HAP-1 (cell line): ENCODE data around the gene MAP2K1.
A peak's percentile ranks its signal among the peaks of the same experiment; 100 is the strongest.
"Not testable (repeated sequence)": the region's sequence is repeated elsewhere in the genome, so short reads cannot be mapped to it uniquely, and the experiment has no call there.

Experiments
- DNase-seq, 2 experiments: peaks; one replicate each; pipeline ENCODE4 v3.0.0-alpha.2; 2016 to 2020; ENCODE audit warnings: low spot score in 2 of 2
- H3K27me3 ChIP-seq: fragments of 250-450 bp; sonication (Bioruptor Pico); 2 replicates; pipeline ENCODE4 v1.5.1; 2020; ENCODE audit warnings: low read depth, mild to moderate bottlenecking, moderate library complexity
- H3K36me3 ChIP-seq: fragments of 250-450 bp; sonication (Bioruptor Pico); replicated peaks from 2 replicates; pipeline ENCODE4 v1.5.1; 2020; ENCODE audit warnings: mild to moderate bottlenecking
- H3K4me1 ChIP-seq: fragments of 250-450 bp; sonication (Bioruptor Pico); 2 replicates; pipeline ENCODE4 v1.5.1; 2020; ENCODE audit warnings: mild to moderate bottlenecking
- H3K4me3 ChIP-seq: fragments of 250-450 bp; sonication (Bioruptor Pico); 2 replicates; pipeline ENCODE4 v1.5.1; 2020; ENCODE audit warnings: mild to moderate bottlenecking, moderate library complexity
- H3K9me3 ChIP-seq: fragments of 250-450 bp; sonication (Bioruptor Pico); 2 replicates; pipeline ENCODE4 v1.5.1; 2020; ENCODE audit warnings: mild to moderate bottlenecking, moderate library complexity
- in situ Hi-C: fragments of 300-500 bp; cut with MboI; formaldehyde crosslinking; loops from 3 replicates; pipeline ENCODE4 v1.14.3; 2020; ENCODE audit warnings: low sequenced_read_pairs, inconsistent platforms, mixed read lengths

The MAP2K1 gene

GRCh38 chr15:66387163-66388042, 691 bp downstream of the MAP2K1 start:
- Histone ChIP-seq H3K4me1 (peaks cover 31% of the 10 kb centered on the region), H3K36me3 (peaks cover 24% of the 10 kb centered on the region), H3K4me3 (peak overlapping the region; percentile 90), H3K27me3 (no peaks in the 10 kb centered on the region), H3K9me3 (no peaks in the 10 kb centered on the region)
- peak; percentile 59 to 79 for DNase-seq
- in situ Hi-C loops = loop anchor here (5.0 kb wide), 1 partner anchor 110 kb away; the partner anchor contains the start of gene SNAPC5

GRCh38 chr15:66388043-66388363, 1.3 kb downstream of the MAP2K1 start:
- Histone ChIP-seq H3K4me1 (peaks cover 31% of the 10 kb centered on the region), H3K27me3 (no peaks in the 10 kb centered on the region), H3K4me3 (peak overlapping the region; percentile 90), H3K9me3 (no peaks in the 10 kb centered on the region), H3K36me3 (peaks cover 24% of the 10 kb centered on the region)
- DNase-seq = no peak
- in situ Hi-C loops = loop anchor here (5.0 kb wide), 1 partner anchor 109 kb away; the partner anchor contains the start of gene SNAPC5

- Histone ChIP-seq H3K36me3 (peaks cover 24% of the 10 kb centered on the region), H3K4me1 (peaks cover 30% of the 10 kb centered on the region)
- in situ Hi-C loops = loop anchor here (5.0 kb wide), 1 partner anchor 109 kb away; the partner anchor contains the start of gene SNAPC5
Observed at GRCh38 chr15:66388576-66388975, 1.9 kb downstream of the MAP2K1 start.

GRCh38 chr15:66389098-66389858, 2.6 kb downstream of the MAP2K1 start:
- no peak for DNase-seq
- Histone ChIP-seq H3K4me3 (no peak overlapping the region; the same call in 1 of the 2 replicates), H3K4me1 (peaks cover 28% of the 10 kb centered on the region), H3K27me3 (no peaks in the 10 kb centered on the region), H3K36me3 (peaks cover 28% of the 10 kb centered on the region), H3K9me3 (no peaks in the 10 kb centered on the region)
- in situ Hi-C loops = loop anchor here (5.0 kb wide), 1 partner anchor 108 kb away; the partner anchor contains the start of gene SNAPC5

More at GRCh38 chr15:66388576-66388975, 1.9 kb downstream of the MAP2K1 start:
- peak; percentile 37 to 51 for DNase-seq
- Histone ChIP-seq H3K27me3 (no peaks in the 10 kb centered on the region), H3K4me3 (peak overlapping the region; percentile 90), H3K9me3 (no peaks in the 10 kb centered on the region)

GRCh38 chr15:66389859-66390381, 3.2 kb downstream of the MAP2K1 start:
- no peak for DNase-seq
- Histone ChIP-seq H3K9me3 (no peaks in the 10 kb centered on the region), H3K4me1 (peaks cover 28% of the 10 kb centered on the region), H3K36me3 (peaks cover 28% of the 10 kb centered on the region), H3K4me3 (no peak overlapping the region), H3K27me3 (no peaks in the 10 kb centered on the region)
- in situ Hi-C loops = loop anchor here (5.0 kb wide), 1 partner anchor 107 kb away; the partner anchor contains the start of gene SNAPC5

GRCh38 chr15:66390678-66391077, 4.0 kb downstream of the MAP2K1 start:
- Histone ChIP-seq H3K27me3 (no peaks in the 10 kb centered on the region), H3K36me3 (peaks cover 28% of the 10 kb centered on the region), H3K4me1 (peaks cover 27% of the 10 kb centered on the region), H3K9me3 (no peaks in the 10 kb centered on the region), H3K4me3 (no peak overlapping the region)
- in situ Hi-C loops = no loop called here
- DNase-seq = no peak

- DNase-seq, H3K4me3 ChIP-seq, H3K27me3 ChIP-seq, H3K9me3 ChIP-seq, in situ Hi-C loops: not testable (repeated sequence)
- peaks cover 20% of the 10 kb centered on the region for H3K4me1 ChIP-seq
- peaks cover 23% of the 10 kb centered on the region for H3K36me3 ChIP-seq
Observed at GRCh38 chr15:66393037-66393436, 6.3 kb downstream of the MAP2K1 start.

- Histone ChIP-seq H3K4me3 (no peak overlapping the region), H3K36me3 (peaks cover 19% of the 10 kb centered on the region), H3K4me1 (peaks cover 10% of the 10 kb centered on the region), H3K9me3 (no peaks in the 10 kb centered on the region), H3K27me3 (no peaks in the 10 kb centered on the region)
- DNase-seq = no peak
- in situ Hi-C loops = no loop called here
Observed at GRCh38 chr15:66394472-66394871, 7.8 kb downstream of the MAP2K1 start.

GRCh38 chr15:66394915-66395314, 8.2 kb downstream of the MAP2K1 start:
- H3K4me1 ChIP-seq = peaks cover 8% of the 10 kb centered on the region
- no peak for DNase-seq
- no peaks in the 10 kb centered on the region for H3K9me3 ChIP-seq
- peaks cover 19% of the 10 kb centered on the region for H3K36me3 ChIP-seq
- H3K4me3 ChIP-seq = no peak overlapping the region
- no peaks in the 10 kb centered on the region for H3K27me3 ChIP-seq
- in situ Hi-C loops = no loop called here

- Histone ChIP-seq H3K9me3 (no peaks in the 10 kb centered on the region), H3K4me1 (no peaks in the 10 kb centered on the region), H3K27me3 (no peaks in the 10 kb centered on the region), H3K4me3 (no peak overlapping the region), H3K36me3 (peaks cover 3% of the 10 kb centered on the region)
- in situ Hi-C loops = no loop called here
- no peak for DNase-seq
Observed at GRCh38 chr15:66399276-66399675, 12.6 kb downstream of the MAP2K1 start.

GRCh38 chr15:66400351-66400774, 13.7 kb downstream of the MAP2K1 start:
- no peaks in the 10 kb centered on the region for H3K27me3 ChIP-seq
- peaks cover 3% of the 10 kb centered on the region; the same call in 1 of the 2 replicates for H3K36me3 ChIP-seq
- no peak overlapping the region for H3K4me3 ChIP-seq
- DNase-seq = no peak
- H3K9me3 ChIP-seq = no peaks in the 10 kb centered on the region
- no peaks in the 10 kb centered on the region; the same call in 1 of the 2 replicates for H3K4me1 ChIP-seq
- in situ Hi-C loops = no loop called here

GRCh38 chr15:66401130-66402021, 14.7 kb downstream of the MAP2K1 start:
- DNase-seq = no peak
- no peaks in the 10 kb centered on the region for H3K9me3 ChIP-seq
- H3K4me3 ChIP-seq = no peak overlapping the region
- peaks cover 3% of the 10 kb centered on the region; the same call in 1 of the 2 replicates for H3K36me3 ChIP-seq
- H3K27me3 ChIP-seq = no peaks in the 10 kb centered on the region
- in situ Hi-C loops = no loop called here
- peaks cover 5% of the 10 kb centered on the region for H3K4me1 ChIP-seq
